ENCODE data around the gene GALNT18. TPM values are rescaled to one million over a fixed set of nuclear protein-coding genes. Genes with fewer than 3 reads are reported as not detected.

GALNT18 gene
- total RNA-seq, 1 donor from 2014 or later = 6.6 TPM

DNA sequence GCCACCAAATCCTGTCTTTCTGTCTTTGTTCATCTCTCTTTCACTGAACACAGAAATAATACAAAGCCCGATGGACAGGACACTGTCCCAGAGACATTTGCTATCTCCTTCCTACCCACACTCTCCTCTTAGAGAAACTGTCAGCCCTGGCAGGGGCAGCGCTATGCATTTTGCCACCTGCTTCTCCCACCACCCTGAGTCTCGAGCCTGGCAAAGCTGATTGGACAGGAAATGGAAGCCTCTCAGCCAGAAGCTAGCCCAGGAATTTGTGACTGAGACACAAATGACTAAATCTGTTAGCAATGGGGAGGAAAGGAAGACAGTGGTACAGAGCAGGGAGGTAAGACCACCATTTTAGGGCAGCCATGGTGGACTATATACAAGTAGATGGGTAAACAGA, 14.9 kb upstream of the GALNT18 start:
- TF ChIP-seq, protein P1, sequence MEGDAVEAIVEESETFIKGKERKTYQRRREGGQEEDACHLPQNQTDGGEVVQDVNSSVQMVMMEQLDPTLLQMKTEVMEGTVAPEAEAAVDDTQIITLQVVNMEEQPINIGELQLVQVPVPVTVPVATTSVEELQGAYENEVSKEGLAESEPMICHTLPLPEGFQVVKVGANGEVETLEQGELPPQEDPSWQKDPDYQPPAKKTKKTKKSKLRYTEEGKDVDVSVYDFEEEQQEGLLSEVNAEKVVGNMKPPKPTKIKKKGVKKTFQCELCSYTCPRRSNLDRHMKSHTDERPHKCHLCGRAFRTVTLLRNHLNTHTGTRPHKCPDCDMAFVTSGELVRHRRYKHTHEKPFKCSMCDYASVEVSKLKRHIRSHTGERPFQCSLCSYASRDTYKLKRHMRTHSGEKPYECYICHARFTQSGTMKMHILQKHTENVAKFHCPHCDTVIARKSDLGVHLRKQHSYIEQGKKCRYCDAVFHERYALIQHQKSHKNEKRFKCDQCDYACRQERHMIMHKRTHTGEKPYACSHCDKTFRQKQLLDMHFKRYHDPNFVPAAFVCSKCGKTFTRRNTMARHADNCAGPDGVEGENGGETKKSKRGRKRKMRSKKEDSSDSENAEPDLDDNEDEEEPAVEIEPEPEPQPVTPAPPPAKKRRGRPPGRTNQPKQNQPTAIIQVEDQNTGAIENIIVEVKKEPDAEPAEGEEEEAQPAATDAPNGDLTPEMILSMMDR (IDR thresholded peaks at IDR 0.05; ENCODE audit: insufficient read depth, low read length, poor library complexity, severe bottlenecking) = no peak
- Histone ChIP-seq H3K27me3 (ENCODE audit: control insufficient read depth, insufficient read depth, low read length) (no peaks in the 10 kb centered on the region), H3K4me3 (ENCODE audit: low read depth, low read length) (no peak overlapping the region), H3K36me3 (ENCODE audit: control insufficient read depth, insufficient read depth, low read length) (no peaks in the 10 kb centered on the region)
- DNase-seq (ENCODE audit: low read depth) = no peak

DNA sequence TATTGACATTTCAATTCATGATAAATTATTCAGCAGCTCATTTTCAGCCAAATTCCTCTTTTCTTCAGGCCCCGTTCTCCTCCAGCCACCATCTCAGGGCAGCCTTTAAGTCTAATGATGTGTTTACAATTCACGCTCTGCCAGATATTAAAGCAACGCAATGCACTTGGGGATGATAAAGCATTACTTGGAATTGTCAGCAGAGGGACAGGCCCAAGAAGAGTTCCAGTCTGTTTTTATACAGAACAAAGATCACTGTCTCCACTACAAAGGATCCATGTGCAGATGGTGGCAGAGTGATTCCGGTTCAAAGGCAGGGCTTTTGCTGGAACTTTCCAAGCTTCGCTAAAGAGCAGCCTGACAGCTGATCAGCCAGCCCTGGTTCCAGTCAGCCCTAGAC, 13.6 kb upstream of the GALNT18 start:
- Histone ChIP-seq H3K4me3 (ENCODE audit: low read depth, low read length) (no peak overlapping the region), H3K36me3 (ENCODE audit: control insufficient read depth, insufficient read depth, low read length) (no peaks in the 10 kb centered on the region), H3K27me3 (ENCODE audit: control insufficient read depth, insufficient read depth, low read length) (no peaks in the 10 kb centered on the region)
- no peak for DNase-seq (ENCODE audit: low read depth)
- TF ChIP-seq, protein P1 (IDR thresholded peaks at IDR 0.05; ENCODE audit: insufficient read depth, low read length, poor library complexity, severe bottlenecking) = no peak

DNA sequence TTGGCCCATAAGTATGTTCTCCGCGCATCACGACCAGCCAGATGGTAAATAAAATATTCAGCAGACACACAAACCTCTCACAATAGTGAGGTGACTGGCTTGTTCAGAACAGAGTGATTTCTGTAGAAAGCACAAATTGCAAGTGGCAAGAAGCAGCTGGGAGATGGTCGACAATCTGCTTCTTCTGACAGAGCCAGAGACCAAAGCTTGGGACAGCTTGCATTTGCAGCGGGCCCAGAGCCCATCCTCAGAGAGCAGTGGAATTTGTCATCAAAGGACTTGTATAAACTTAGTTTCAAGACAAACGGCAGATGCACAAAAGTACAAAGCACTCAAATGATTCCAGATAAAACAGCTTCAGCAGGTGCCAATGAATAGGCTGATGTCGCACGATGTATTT, 7.6 kb upstream of the GALNT18 start:
- Histone ChIP-seq H3K4me3 (ENCODE audit: low read depth, low read length) (no peak overlapping the region), H3K36me3 (ENCODE audit: control insufficient read depth, insufficient read depth, low read length) (no peaks in the 10 kb centered on the region), H3K27me3 (ENCODE audit: control insufficient read depth, insufficient read depth, low read length) (no peaks in the 10 kb centered on the region)
- DNase-seq (ENCODE audit: low read depth) = no peak
- TF ChIP-seq, protein P1 (IDR thresholded peaks at IDR 0.05; ENCODE audit: insufficient read depth, low read length, poor library complexity, severe bottlenecking) = no peak

DNA sequence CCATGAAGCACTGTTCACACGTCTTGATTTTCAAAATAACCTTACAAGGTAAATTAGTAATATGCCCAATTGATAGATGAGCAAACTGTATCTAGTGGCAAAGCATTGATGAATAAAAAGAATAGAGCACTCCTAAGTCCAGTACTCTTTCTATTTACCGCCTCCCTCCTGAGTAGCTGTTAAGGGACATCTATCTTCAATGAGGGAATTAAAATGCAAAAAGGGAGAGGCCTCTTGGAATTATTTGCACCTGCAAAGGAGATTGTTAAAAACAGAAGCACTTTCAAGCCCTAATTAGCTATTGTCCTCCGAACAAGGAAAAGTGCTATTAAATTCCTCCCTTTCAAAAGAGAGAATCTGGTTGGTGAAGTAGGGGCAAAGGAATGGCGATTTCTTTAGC, 6.8 kb upstream of the GALNT18 start:
- Histone ChIP-seq H3K27me3 (ENCODE audit: control insufficient read depth, insufficient read depth, low read length) (no peaks in the 10 kb centered on the region), H3K4me3 (ENCODE audit: low read depth, low read length) (no peak overlapping the region), H3K36me3 (ENCODE audit: control insufficient read depth, insufficient read depth, low read length) (no peaks in the 10 kb centered on the region)
- TF ChIP-seq, protein P1 (IDR thresholded peaks at IDR 0.05; ENCODE audit: insufficient read depth, low read length, poor library complexity, severe bottlenecking) = no peak
- no peak for DNase-seq (ENCODE audit: low read depth)

DNA sequence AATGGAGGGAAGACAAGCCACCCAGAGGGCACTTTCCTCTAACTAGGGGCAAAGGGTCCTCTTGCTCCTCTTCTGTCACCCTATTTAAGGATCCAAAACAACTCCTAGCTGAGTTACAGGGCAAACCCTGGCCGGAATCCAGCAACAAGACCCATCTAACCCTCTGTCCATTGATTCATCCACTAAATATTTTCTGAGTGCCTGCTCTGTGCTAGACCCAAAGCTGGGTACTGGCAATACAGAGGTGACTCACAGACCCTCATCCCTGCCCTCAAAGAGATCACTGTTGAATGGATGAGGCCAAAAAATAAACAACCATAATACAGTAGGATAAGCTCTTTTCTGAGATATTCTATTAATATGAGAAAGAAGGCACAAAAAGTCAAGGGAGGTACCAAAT, 4.3 kb upstream of the GALNT18 start:
- TF ChIP-seq, protein P1 (IDR thresholded peaks at IDR 0.05; ENCODE audit: insufficient read depth, low read length, poor library complexity, severe bottlenecking) = no peak
- Histone ChIP-seq H3K27me3 (ENCODE audit: control insufficient read depth, insufficient read depth, low read length) (no peaks in the 10 kb centered on the region), H3K4me3 (ENCODE audit: low read depth, low read length) (no peak overlapping the region), H3K36me3 (ENCODE audit: control insufficient read depth, insufficient read depth, low read length) (no peaks in the 10 kb centered on the region)
- DNase-seq (ENCODE audit: low read depth) = no peak

DNA sequence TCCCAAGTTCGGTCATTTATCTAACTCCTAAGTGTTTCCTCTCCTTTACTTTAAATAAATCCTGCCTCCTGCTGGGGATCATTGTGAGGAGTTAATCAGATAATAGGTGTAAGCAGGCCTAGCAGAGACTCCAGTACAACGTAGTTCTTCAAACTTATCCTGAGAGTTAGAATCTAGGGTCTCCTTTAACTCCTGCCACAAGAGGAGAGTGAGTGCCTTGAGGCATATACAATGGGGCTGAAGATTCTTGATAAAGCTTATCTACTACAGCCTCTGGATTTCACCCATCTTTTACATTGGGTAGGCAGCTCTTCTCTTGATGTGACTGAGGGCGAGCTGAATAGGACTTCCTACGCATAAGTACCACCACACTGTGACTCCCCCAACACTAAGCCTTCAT, 3.1 kb upstream of the GALNT18 start:
- DNase-seq (ENCODE audit: low read depth) = no peak
- TF ChIP-seq, protein P1 (IDR thresholded peaks at IDR 0.05; ENCODE audit: insufficient read depth, low read length, poor library complexity, severe bottlenecking) = no peak
- no peaks in the 10 kb centered on the region for H3K36me3 ChIP-seq (ENCODE audit: control insufficient read depth, insufficient read depth, low read length)
- no peak overlapping the region for H3K4me3 ChIP-seq (ENCODE audit: low read depth, low read length)
- H3K27me3 ChIP-seq (ENCODE audit: control insufficient read depth, insufficient read depth, low read length) = no peaks in the 10 kb centered on the region
